NB4 (cell line): ENCODE data around the gene NOX5.

ENCODE experiments used
- DNase-seq: peaks from one replicate; pipeline ENCODE4 v3.0.0; 2010; ENCODE audit warnings: low read depth
- H3K4me3 ChIP-seq: one replicate; pipeline ENCODE4 v1.5.1; 2011; ENCODE audit warnings: mild to moderate bottlenecking, low read depth, low read length, moderate library complexity
- CTCF ChIP-seq: IDR thresholded peaks from one replicate; pipeline ENCODE4 v1.5.1; 2012; ENCODE audit warnings: low read depth, low read length
- MAX ChIP-seq: IDR thresholded peaks from 2 replicates; pipeline ENCODE4 v1.6.1; 2011; ENCODE audit warnings: low read depth, low read length
- MYC ChIP-seq: IDR thresholded peaks from 2 replicates; pipeline ENCODE4 v1.6.1; 2011; ENCODE audit warnings: low read depth, low read length
- POLR2A ChIP-seq: IDR thresholded peaks from 2 replicates; pipeline ENCODE4 v1.6.1; 2011; ENCODE audit warnings: mild to moderate bottlenecking; ENCODE audit not compliant: insufficient read length; ENCODE audit errors: extremely low read depth

Gene NOX5

GRCh38 chr15:68994981-68995761, 19.3 kb upstream of the NOX5 start:
- no peak overlapping the region for H3K4me3 ChIP-seq
- no peak for DNase-seq
- no peak for TF ChIP-seq CTCF
- TF ChIP-seq MYC = no peak
- TF ChIP-seq POLR2A = no peak
- no peak for TF ChIP-seq MAX

GRCh38 chr15:68997050-68997449, 17.4 kb upstream of the NOX5 start:
- TF ChIP-seq MAX = no peak
- no peak for TF ChIP-seq CTCF
- TF ChIP-seq MYC = no peak
- TF ChIP-seq POLR2A = no peak
- no peak for DNase-seq
- no peak overlapping the region for H3K4me3 ChIP-seq

DNA sequence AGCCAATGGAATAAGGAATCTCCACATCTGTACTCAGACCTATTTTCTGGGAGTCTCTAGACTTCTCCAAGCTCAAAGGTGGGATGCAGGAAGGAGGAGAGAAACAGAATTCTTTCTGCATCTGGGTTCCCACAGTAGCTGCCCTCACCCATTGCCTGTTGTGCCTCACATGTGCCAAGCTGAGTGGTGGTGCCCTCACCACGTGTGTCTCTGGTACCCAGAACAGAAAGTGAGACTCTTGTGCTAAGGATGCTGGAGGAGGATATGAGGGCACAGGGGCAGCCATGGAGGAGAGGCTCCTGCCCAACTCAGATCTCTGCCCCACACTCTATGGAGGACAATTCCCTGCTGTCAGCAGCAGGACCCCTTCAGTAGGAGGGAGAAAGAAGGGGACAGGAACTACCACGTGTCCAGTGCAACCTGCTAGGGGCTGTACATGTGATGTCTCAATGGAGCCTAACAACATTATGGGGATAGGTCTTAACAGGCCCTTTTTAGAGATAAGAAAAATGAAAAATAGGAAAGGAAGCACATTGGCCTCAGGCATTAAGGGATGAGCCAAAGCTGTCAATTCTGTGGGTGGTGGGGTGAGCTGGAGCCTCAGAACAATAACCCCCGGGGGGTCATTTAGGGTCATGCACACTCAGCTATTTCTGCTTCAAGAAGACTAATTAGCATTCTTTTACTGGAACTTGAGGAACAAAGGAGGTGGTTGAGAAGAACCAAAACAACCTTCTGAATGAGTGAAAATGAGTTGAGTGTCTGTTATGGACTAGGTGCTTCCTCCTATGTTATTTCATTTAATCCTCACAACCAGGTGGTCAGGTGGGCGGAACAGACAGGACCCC, 16.3 kb upstream of the NOX5 start:
- no peak overlapping the region for H3K4me3 ChIP-seq
- no peak for TF ChIP-seq MYC
- no peak for TF ChIP-seq MAX
- no peak for TF ChIP-seq POLR2A
- TF ChIP-seq CTCF = no peak
- DNase-seq = no peak

- H3K4me3 ChIP-seq = no peak overlapping the region
- TF ChIP-seq CTCF (no peak), MYC (no peak), MAX (no peak), POLR2A (no peak)
- no peak for DNase-seq
Observed at GRCh38 chr15:68999091-68999490, 15.4 kb upstream of the NOX5 start.

DNA sequence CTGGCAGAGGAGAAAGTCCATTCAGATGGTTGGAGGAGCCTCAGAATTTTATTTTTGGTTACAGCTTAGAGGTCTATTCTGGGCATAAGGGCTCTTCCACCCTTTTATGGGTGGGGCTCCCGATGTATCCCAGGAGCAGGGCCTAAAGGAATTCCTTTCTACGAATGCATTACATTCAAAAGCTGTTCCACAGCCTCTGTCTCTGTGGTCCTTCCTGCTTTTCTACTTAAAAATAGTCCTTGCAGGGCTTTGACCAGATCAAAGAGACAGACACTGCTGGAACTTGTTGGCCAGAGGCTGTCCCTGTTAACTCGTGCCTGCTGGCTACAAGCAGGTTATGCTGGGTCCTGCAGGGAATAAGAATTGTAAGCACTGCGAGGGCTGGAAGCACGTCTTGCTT, 14.4 kb upstream of the NOX5 start:
- no peak for DNase-seq
- no peak overlapping the region for H3K4me3 ChIP-seq
- no peak for TF ChIP-seq MYC
- TF ChIP-seq CTCF = no peak
